GM12874 (cell line): ENCODE results near the gene SALL2.

ENCODE experiments used
- TF ChIP-seq, protein P1 (sequence below): IDR thresholded peaks from 2 replicates; pipeline ENCODE4 v1.5.1; 2011; ENCODE audit warnings: low read depth, mild to moderate bottlenecking, control low read depth, low read length, moderate library complexity; ENCODE audit not compliant: insufficient read depth

SALL2 gene

DNA sequence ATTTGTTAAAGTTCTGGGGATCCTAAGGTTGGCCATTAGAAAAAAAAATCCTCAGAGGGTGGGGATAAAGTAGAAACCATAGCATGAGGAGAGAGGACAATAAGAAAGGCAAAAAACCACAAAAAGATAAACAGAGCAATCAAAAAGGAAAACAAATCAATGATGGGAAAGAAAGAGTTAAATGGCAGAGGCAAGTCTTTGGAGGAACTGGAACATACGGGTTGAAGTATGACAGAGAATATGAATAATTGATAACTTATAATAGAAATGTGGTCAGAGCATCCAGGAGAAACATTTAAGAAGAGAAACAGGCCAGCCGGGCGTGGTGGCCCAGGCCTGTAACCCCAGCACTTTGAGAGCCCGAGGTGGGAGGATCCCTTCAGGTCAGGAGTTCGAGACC is 17.8 kb upstream of the SALL2 start:
- TF ChIP-seq, protein P1, sequence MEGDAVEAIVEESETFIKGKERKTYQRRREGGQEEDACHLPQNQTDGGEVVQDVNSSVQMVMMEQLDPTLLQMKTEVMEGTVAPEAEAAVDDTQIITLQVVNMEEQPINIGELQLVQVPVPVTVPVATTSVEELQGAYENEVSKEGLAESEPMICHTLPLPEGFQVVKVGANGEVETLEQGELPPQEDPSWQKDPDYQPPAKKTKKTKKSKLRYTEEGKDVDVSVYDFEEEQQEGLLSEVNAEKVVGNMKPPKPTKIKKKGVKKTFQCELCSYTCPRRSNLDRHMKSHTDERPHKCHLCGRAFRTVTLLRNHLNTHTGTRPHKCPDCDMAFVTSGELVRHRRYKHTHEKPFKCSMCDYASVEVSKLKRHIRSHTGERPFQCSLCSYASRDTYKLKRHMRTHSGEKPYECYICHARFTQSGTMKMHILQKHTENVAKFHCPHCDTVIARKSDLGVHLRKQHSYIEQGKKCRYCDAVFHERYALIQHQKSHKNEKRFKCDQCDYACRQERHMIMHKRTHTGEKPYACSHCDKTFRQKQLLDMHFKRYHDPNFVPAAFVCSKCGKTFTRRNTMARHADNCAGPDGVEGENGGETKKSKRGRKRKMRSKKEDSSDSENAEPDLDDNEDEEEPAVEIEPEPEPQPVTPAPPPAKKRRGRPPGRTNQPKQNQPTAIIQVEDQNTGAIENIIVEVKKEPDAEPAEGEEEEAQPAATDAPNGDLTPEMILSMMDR = no peak

DNA sequence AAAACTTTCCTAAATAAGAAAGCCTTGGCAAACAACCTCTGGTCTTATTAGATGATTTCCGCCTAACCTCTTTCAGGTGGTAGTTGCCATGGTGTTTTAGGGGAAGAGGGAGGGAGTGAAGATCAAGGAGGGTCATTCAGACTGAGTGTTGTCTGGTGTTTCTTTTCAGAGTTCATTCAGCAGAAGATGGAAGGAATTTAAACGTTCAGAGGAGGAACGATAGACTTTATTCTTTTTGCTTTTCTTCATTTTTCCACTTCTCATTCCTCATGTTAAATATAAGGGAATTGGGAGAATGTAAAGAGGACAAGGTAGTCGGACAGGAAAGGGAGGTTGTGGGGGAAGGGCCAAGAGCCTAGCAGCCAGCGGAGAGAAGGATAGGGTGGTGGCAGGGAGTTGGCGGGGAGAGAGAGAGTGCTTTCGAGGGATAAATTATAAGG is 17.4 kb upstream of the SALL2 start:
- TF ChIP-seq, protein P1 = no peak

DNA sequence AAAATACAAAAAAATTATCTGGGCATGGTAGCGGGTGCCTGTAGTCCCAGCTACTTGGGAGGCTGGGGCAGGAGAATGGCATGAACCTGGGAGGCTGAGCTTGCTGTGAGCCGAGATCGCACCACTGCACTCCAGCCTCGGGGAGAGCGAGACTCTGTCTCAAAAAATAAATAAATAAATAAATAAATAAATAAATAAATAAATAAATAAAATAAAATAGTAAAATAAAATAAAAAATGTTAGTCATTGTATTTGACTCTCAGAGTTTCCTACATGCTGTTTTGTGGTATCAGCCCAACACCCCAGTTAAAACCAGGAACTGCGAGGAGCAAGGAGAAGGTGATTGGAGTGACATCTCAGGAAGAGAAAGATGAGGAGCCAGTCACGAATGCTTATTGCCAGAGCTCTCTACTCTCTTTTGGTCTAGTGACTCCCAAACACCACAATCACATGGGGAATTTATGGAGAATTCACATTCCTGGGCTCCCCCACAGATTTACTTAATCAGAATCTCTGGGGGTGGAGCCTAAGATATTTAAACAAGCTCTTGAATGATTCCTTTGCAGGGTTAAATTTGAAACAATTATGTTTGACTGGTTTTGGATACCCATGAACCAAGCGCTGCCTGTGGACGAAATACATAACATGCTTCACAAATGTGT is 15.4 kb upstream of the SALL2 start:
- TF ChIP-seq, protein P1 = no peak

DNA sequence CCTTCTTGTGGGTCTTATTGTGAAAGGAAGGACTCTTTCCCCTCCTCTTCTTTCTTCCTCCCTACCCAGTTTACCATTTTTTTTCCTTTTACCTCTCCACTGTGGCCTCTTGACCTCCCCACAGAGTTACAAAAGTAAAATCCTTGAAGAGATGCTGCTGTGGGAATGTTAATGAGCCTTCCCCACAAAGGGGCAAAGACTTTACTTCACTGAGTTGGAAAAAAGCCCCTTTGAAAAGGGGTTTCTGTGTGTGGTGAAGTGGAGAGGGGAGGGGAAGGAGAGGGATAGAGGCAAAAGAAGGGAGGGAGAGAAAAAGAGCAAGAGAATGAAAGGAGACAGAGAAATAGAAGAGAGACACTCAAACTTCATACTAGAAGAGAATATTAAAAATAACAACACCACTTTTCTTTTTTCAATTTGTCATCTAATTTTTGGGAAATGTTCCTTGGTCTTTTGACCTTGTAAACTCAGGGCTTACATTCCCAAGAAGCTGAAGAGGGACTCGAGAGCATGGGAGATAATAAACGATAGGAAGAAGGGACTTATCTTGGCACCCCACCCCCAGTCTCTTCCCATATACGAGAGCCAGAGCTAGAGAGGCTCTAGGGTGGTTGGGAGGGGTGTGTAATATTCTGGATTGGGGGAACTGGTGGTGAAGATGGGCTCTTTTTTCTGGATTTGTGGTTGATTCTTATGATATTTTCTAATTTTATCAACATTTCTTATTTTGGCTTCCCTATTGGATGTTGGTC is 13.2 kb upstream of the SALL2 start:
- TF ChIP-seq, protein P1 = no peak

DNA sequence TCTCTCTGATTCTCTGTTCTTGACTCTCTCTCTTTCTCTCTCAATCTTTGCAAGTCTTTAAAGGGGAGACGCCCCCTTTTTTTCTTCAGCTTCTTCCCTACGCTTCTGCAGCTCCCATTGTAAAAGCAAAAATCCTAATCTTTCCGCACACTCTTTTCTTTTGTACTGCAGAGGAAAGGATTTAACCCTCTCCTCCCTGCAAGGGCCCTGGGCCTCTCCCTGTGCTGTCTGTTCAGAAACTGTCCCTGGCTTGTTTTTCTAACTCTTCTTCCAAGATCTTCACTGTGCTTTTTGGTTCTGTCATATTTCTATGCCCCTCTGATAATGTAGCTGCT is 10.9 kb upstream of the SALL2 start:
- TF ChIP-seq, protein P1 = no peak

- TF ChIP-seq, protein P1 = no peak
These were observed 10.4 kb upstream of the SALL2 start for GRCh38 chr14:21536418-21537089.
